ENCODE data around the gene ZNF813. TPM values are rescaled to one million over a fixed set of nuclear protein-coding genes. Genes with fewer than 3 reads are reported as not detected.
"Not testable (repeated sequence)": the region's sequence is repeated elsewhere in the genome, so short reads cannot be mapped to it uniquely, and the experiment has no call there.

Gene ZNF813
- total and polyA plus RNA-seq, 10 donors, result 1.1 to 7.5 (median 4.4) TPM

DNA sequence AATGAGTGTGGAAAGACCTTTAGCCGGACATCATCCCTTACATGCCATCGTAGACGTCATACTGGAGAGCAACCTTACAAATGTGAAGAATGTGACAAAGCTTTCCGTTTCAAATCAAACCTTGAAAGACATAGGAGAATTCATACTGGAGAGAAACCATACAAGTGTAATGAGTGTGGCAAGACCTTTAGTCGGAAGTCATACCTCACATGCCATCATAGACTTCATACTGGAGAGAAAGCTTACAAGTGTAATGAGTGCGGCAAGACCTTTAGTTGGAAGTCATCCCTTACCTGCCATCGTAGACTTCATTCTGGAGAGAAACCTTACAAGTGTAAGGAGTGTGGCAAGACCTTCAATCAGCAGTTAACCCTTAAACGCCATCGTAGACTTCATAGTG lies 11.7 kb upstream of the ZNF813 start:
- Histone ChIP-seq H3K4me1 (no peaks in the 10 kb centered on the region), H3K36me3 (peaks cover 8 to 59% (median 49%) of the 10 kb centered on the region in 6 donors), H3K4me3 (peak overlapping the region in 1 of 8 donors; percentile 5), H3K27ac (no peak overlapping the region), H3K9me3 (peaks cover 5 to 100% (median 96%) of the 10 kb centered on the region in 8 donors), H3K27me3 (replicated peaks in 1 of 7) (no peaks in the 10 kb centered on the region)
- 88 to 99% (median 93%) methylated on average over 9 of the region's 9 CpGs for WGBS, 5 donors
- no peak for TF ChIP-seq CTCF (IDR thresholded peaks at IDR 0.05 in 8 of 11, conservative IDR thresholded peaks at IDR 0.05 in 3 of 11)
- TF ChIP-seq POLR2AphosphoS5 (IDR thresholded peaks at IDR 0.05), result no peak
- no peak for TF ChIP-seq POLR2A (IDR thresholded peaks at IDR 0.05)
- DNase-seq, result no peak
- intact Hi-C loops (cut with DNase I; ENCODE audit: low total_unique reads), result no loop called here

- H3K27ac ChIP-seq; DNase-seq; intact Hi-C loops (cut with DNase I; ENCODE audit: low total_unique reads); H3K4me1 ChIP-seq; H3K4me3 ChIP-seq: not testable (repeated sequence)
- Histone ChIP-seq H3K9me3 (peaks cover 5 to 94% (median 72%) of the 10 kb centered on the region in 8 donors), H3K27me3 (replicated peaks in 1 of 7) (peaks cover 0 to 19% (median 0%) of the 10 kb centered on the region in 7 donors), H3K36me3 (peaks cover 2 to 15% (median 6%) of the 10 kb centered on the region in 6 donors)
- 62 to 83% (median 66%) methylated on average over 10 to 11 of the region's 11 CpGs for WGBS, 5 donors
These were observed 7.3 kb upstream of the ZNF813 start for GRCh38 chr19:53460131-53460721.

DNA sequence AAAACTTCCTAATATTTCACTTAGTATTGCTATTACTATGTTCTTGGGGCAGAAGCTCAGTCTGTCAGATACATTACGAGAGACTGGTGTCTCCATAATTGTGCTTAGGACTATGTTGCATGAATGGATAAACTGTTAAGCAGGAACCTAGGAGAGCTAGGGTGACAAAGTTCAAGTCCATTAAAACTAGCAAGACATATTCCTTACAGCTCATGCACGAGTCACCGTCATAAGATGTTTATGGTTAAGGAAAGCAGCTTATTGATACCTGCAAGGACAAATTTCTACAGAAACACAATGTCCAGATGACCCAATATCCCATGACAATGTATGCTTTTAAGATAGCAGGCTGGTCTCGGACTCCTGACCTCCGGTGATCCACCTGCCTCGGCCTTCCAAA lies 5.7 kb upstream of the ZNF813 start:
- WGBS, 5 donors, result 88 to 97% (median 93%) methylated on average over 6 of the region's 6 CpGs
- peaks cover 4 to 81% (median 56%) of the 10 kb centered on the region in 8 donors for H3K9me3 ChIP-seq
- peaks cover 0 to 5% (median 3%) of the 10 kb centered on the region in 6 donors for H3K4me1 ChIP-seq
- no peak for DNase-seq
- TF ChIP-seq POLR2A (IDR thresholded peaks at IDR 0.05), result no peak
- no peak for TF ChIP-seq POLR2AphosphoS5 (IDR thresholded peaks at IDR 0.05)
- no peak for TF ChIP-seq CTCF (IDR thresholded peaks at IDR 0.05 in 8 of 11, conservative IDR thresholded peaks at IDR 0.05 in 3 of 11)
- H3K36me3 ChIP-seq, result no peaks in the 10 kb centered on the region
- no peak overlapping the region for H3K27ac ChIP-seq
- no peak overlapping the region for H3K4me3 ChIP-seq
- intact Hi-C loops (cut with DNase I; ENCODE audit: low total_unique reads), result no loop called here
- H3K27me3 ChIP-seq (replicated peaks in 1 of 7), result peaks cover 0 to 22% (median 0%) of the 10 kb centered on the region in 7 donors

DNA sequence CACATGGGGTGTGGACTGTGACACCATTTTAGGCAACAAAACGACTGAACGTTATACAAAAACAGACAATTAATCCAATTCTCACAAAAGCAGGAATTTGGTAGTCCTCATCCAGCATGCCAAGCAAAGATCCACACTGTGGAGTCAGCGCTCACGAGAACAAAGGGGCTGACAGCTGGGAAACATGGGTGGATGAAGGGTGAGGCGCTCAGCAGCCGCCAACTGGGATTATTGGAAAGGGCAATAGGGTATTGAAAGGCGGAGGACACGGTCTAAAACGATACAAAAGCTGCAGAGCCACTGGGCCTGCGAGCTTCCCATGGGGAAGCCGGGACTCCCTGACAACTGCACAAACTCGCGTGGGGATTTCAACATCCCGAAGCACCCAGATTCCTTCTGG lies 4.7 kb upstream of the ZNF813 start:
- H3K4me3 ChIP-seq, result peak overlapping the region in 1 of 8 donors; percentile 27
- 50 to 66% (median 65%) methylated on average over 14 of the region's 14 CpGs for whole genome bisulfite sequencing, 5 donors
- H3K4me1 ChIP-seq, result peaks cover 0 to 12% (median 6%) of the 10 kb centered on the region in 6 donors
- H3K9me3 ChIP-seq, result peaks cover 0 to 71% (median 46%) of the 10 kb centered on the region in 8 donors
- peaks cover 0 to 22% (median 0%) of the 10 kb centered on the region in 7 donors for H3K27me3 ChIP-seq (replicated peaks in 1 of 7)
- intact Hi-C loops (cut with DNase I; ENCODE audit: low total_unique reads), result no loop called here
- no peak for DNase-seq
- H3K36me3 ChIP-seq, result no peaks in the 10 kb centered on the region
- TF ChIP-seq POLR2A (IDR thresholded peaks at IDR 0.05), result no peak
- no peak for TF ChIP-seq POLR2AphosphoS5 (IDR thresholded peaks at IDR 0.05)
- no peak for TF ChIP-seq CTCF (IDR thresholded peaks at IDR 0.05 in 8 of 11, conservative IDR thresholded peaks at IDR 0.05 in 3 of 11)
- H3K27ac ChIP-seq, result no peak overlapping the region

Measured in spleen (tissue), 11 donors.